ENCODE measurements around the gene GALNT1.
"Not testable (repeated sequence)": the region's sequence is repeated elsewhere in the genome, so short reads cannot be mapped to it uniquely, and the experiment has no call there.

GALNT1 gene

GRCh38 chr18:35581546-35581897, at the start of gene GALNT1:
TSS of gene GALNT1 (plus strand) at chr18:35581740. CDS start at chr18:35654663, 72,923 bp downstream.
- Mint-ChIP-seq H3K4me3 (peak within 1 kb of the TSS; percentile 85), H3K27ac (peak within 1 kb of the TSS; percentile 81), H3K9me3 (peaks cover 2% of the 10 kb centered on the region), H3K4me1 (peaks cover 28% of the 10 kb centered on the region), H3K36me3 (peaks cover 10% of the 10 kb centered on the region), H3K27me3 (no peaks in the 10 kb centered on the region)
- ATAC-seq (ENCODE audit: low read depth) (peak; percentile 37), DNase-seq (ENCODE audit: low spot score in 2 of 2) (no peak)

- Mint-ChIP-seq H3K9me3 (peaks cover 9% of the 10 kb centered on the region), H3K27me3 (peaks cover under 1% of the 10 kb centered on the region)
- no peak for ATAC-seq (ENCODE audit: low read depth)
Observed at GRCh38 chr18:35533916-35534405, 47.6 kb upstream of the GALNT1 start.

DNA sequence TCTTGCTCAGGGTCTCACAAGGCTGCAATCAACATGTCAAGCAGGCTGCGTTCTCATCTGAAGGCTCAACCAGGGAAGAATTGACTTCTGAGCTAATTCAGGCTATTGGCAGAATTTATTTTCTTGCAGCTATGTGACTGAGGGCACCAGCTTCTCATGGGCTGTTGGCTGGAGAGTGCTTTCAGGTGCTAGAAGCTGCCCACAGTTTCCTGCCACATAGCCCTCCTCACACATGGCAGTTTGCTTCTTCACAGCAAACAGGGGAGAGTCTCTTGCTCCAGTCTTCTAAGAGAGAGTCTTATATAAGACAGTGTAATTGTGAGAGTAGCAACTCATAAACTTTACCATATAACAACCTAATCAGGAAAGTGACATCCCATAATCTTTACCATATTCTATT, 46.2 kb upstream of the GALNT1 start:
- H3K27ac Mint-ChIP-seq = no peak overlapping the region
- DNase-seq (ENCODE audit: low spot score in 2 of 2) (no peak), ATAC-seq (ENCODE audit: low read depth) (no peak)
- H3K27me3 Mint-ChIP-seq = no peaks in the 10 kb centered on the region
- H3K4me1 Mint-ChIP-seq = no peaks in the 10 kb centered on the region
- peaks cover 7% of the 10 kb centered on the region for H3K9me3 Mint-ChIP-seq
- peaks cover 4% of the 10 kb centered on the region for H3K36me3 Mint-ChIP-seq
- no peak overlapping the region for H3K4me3 Mint-ChIP-seq

More at GRCh38 chr18:35533916-35534405, 47.6 kb upstream of the GALNT1 start:
- DNase-seq (ENCODE audit: low spot score in 2 of 2) = no peak
- Mint-ChIP-seq H3K4me1 (no peaks in the 10 kb centered on the region), H3K36me3 (peaks cover 4% of the 10 kb centered on the region), H3K4me3 (no peak overlapping the region), H3K27ac (no peak overlapping the region)

- Mint-ChIP-seq H3K4me3 (no peak overlapping the region), H3K4me1 (no peaks in the 10 kb centered on the region), H3K27me3 (peaks cover 3% of the 10 kb centered on the region), H3K27ac (no peak overlapping the region), H3K9me3 (peaks cover 6% of the 10 kb centered on the region), H3K36me3 (peaks cover 2% of the 10 kb centered on the region)
- ATAC-seq (ENCODE audit: low read depth) (no peak), DNase-seq (ENCODE audit: low spot score in 2 of 2) (no peak)
Observed at GRCh38 chr18:35542356-35542755, 39.2 kb upstream of the GALNT1 start.

GRCh38 chr18:35547008-35547605, 34.4 kb upstream of the GALNT1 start:
- Mint-ChIP-seq H3K27ac (no peak overlapping the region), H3K27me3 (peaks cover 3% of the 10 kb centered on the region), H3K9me3 (peaks cover 3% of the 10 kb centered on the region), H3K4me1 (no peaks in the 10 kb centered on the region), H3K36me3 (no peaks in the 10 kb centered on the region), H3K4me3 (no peak overlapping the region)
- no peak for DNase-seq (ENCODE audit: low spot score in 2 of 2)
- no peak for ATAC-seq (ENCODE audit: low read depth)

- Mint-ChIP-seq H3K4me1 (no peaks in the 10 kb centered on the region), H3K36me3 (no peaks in the 10 kb centered on the region), H3K9me3 (no peaks in the 10 kb centered on the region)
Observed at GRCh38 chr18:35549564-35549963, 32.0 kb upstream of the GALNT1 start.

GRCh38 chr18:35553300-35553699, 28.2 kb upstream of the GALNT1 start:
- Mint-ChIP-seq H3K27me3 (no peaks in the 10 kb centered on the region), H3K4me1 (no peaks in the 10 kb centered on the region), H3K27ac (no peak overlapping the region), H3K9me3 (no peaks in the 10 kb centered on the region), H3K4me3 (no peak overlapping the region), H3K36me3 (no peaks in the 10 kb centered on the region)
- DNase-seq (ENCODE audit: low spot score in 2 of 2) = no peak
- ATAC-seq (ENCODE audit: low read depth) = no peak

More at GRCh38 chr18:35549564-35549963, 32.0 kb upstream of the GALNT1 start:
- Mint-ChIP-seq H3K4me3 (no peak overlapping the region), H3K27me3 (peaks cover 3% of the 10 kb centered on the region), H3K27ac (no peak overlapping the region)
- no peak for ATAC-seq (ENCODE audit: low read depth)
- no peak for DNase-seq (ENCODE audit: low spot score in 2 of 2)

DNA sequence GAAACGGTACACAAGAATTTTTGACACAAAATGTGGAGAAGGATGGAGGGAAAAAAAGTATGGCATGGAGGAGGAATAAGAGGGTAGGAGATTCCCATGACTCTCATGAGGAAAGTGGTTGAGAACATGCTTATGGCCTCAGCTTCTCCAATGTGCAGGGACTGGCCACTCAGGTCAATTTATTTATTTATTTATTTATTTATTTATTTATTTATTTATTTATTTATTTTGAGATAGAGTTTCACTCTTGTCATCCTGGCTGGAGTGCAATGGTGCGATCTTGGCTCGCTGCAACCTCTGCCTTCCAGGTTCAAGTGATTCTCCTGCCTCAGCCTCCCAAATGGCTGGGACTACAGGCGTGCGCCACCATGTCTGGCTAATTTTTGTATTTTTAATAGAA, 26.0 kb upstream of the GALNT1 start:
- H3K27ac Mint-ChIP-seq; H3K4me1 Mint-ChIP-seq; H3K9me3 Mint-ChIP-seq; DNase-seq (ENCODE audit: low spot score in 2 of 2); H3K27me3 Mint-ChIP-seq; H3K36me3 Mint-ChIP-seq; ATAC-seq (ENCODE audit: low read depth); H3K4me3 Mint-ChIP-seq: not testable (repeated sequence)

GRCh38 chr18:35559867-35560266, 21.7 kb upstream of the GALNT1 start:
- Mint-ChIP-seq H3K4me1 (peaks cover 6% of the 10 kb centered on the region), H3K36me3 (no peaks in the 10 kb centered on the region), H3K9me3 (no peaks in the 10 kb centered on the region), H3K27me3 (no peaks in the 10 kb centered on the region), H3K27ac (no peak overlapping the region), H3K4me3 (no peak overlapping the region)
- DNase-seq (ENCODE audit: low spot score in 2 of 2) = no peak
- ATAC-seq (ENCODE audit: low read depth) = no peak

- H3K9me3 Mint-ChIP-seq = no peaks in the 10 kb centered on the region
- H3K4me1 Mint-ChIP-seq = peaks cover 12% of the 10 kb centered on the region
- no peak for DNase-seq (ENCODE audit: low spot score in 2 of 2)
- peak overlapping the region; percentile 79 for H3K4me3 Mint-ChIP-seq
- no peaks in the 10 kb centered on the region for H3K27me3 Mint-ChIP-seq
- peak overlapping the region; percentile 90 for H3K27ac Mint-ChIP-seq
- ATAC-seq (ENCODE audit: low read depth) = peak; percentile 61
- H3K36me3 Mint-ChIP-seq = no peaks in the 10 kb centered on the region
Observed at GRCh38 chr18:35564795-35565453, 16.6 kb upstream of the GALNT1 start.

DNA sequence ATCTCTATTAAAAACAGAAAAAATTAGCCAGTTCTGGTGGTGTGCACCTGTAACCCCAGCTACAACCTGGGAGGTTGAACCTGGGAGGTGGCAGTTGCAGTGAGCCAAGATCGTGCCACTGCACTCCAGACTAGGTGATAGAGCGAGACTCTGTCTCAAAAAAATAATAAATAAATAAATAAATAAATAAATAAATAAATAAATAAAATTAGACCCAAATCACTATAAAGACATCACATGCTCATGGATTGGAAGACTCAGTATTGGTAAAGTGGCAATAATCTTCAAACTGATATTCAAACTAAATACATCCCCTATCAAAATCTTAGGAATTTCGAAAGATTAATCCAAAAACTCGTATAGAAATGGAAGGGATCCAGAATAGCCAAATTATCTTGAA, 15.5 kb upstream of the GALNT1 start:
- ATAC-seq (ENCODE audit: low read depth) (no peak), DNase-seq (ENCODE audit: low spot score in 2 of 2) (no peak)
- no peak overlapping the region for H3K4me3 Mint-ChIP-seq
- H3K36me3 Mint-ChIP-seq = no peaks in the 10 kb centered on the region
- H3K4me1 Mint-ChIP-seq = peaks cover 12% of the 10 kb centered on the region
- H3K9me3 Mint-ChIP-seq = no peaks in the 10 kb centered on the region
- no peak overlapping the region for H3K27ac Mint-ChIP-seq
- H3K27me3 Mint-ChIP-seq = no peaks in the 10 kb centered on the region

DNA sequence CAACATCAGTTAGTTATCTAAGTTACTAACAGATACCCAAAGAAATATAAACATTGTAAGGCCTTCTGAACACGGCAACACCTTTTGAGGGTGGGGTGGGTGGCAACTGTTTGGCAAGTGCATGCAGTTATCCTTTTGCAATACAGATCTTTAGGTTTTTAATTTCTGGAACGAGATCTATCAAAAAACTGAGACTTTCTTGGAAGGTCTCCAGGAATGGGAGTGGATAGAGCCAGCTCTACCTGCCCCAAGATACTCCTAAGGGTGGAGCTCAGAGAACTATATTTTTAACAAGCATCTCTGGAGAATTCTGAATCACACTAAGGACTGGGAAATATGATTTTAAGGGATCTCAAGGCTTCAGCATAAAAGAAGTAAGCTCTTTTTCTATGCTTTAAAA, 11.4 kb upstream of the GALNT1 start:
- DNase-seq (ENCODE audit: low spot score in 2 of 2) = no peak
- H3K36me3 Mint-ChIP-seq = no peaks in the 10 kb centered on the region
- no peak overlapping the region for H3K27ac Mint-ChIP-seq
- no peak overlapping the region for H3K4me3 Mint-ChIP-seq
- H3K4me1 Mint-ChIP-seq = peaks cover 6% of the 10 kb centered on the region
- no peaks in the 10 kb centered on the region for H3K27me3 Mint-ChIP-seq
- ATAC-seq (ENCODE audit: low read depth) = no peak
- no peaks in the 10 kb centered on the region for H3K9me3 Mint-ChIP-seq

- Mint-ChIP-seq H3K4me1 (peaks cover 4% of the 10 kb centered on the region), H3K36me3 (no peaks in the 10 kb centered on the region), H3K27me3 (no peaks in the 10 kb centered on the region), H3K4me3 (no peak overlapping the region), H3K27ac (no peak overlapping the region), H3K9me3 (peaks cover 3% of the 10 kb centered on the region)
- DNase-seq (ENCODE audit: low spot score in 2 of 2) = no peak
- ATAC-seq (ENCODE audit: low read depth) = no peak
Observed at GRCh38 chr18:35571138-35571537, 10.4 kb upstream of the GALNT1 start.

GRCh38 chr18:35572644-35573043, 8.9 kb upstream of the GALNT1 start:
- Mint-ChIP-seq H3K36me3 (peaks cover 2% of the 10 kb centered on the region), H3K27ac (no peak overlapping the region), H3K27me3 (no peaks in the 10 kb centered on the region), H3K4me3 (no peak overlapping the region), H3K4me1 (peaks cover 4% of the 10 kb centered on the region), H3K9me3 (peaks cover 6% of the 10 kb centered on the region)
- no peak for ATAC-seq (ENCODE audit: low read depth)
- no peak for DNase-seq (ENCODE audit: low spot score in 2 of 2)

DNA sequence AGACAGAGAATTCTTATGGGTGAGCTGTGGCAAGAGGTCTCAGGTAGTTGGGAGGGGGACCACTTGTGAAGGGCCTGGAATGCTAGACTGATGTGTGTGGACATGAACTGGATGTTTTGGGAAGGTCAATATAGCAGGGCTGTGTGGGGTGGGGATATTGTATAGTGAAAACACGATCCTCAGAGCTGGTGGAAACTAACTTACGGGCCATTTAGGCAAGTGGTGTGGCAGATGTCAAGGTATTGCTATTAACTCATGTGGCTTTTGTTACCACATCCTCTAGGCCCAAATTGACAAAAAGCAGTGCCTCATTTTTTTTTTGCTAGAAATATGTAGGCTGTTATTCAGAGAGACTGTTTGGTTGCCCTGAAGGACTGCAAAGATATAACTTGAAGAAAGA, 8.0 kb upstream of the GALNT1 start:
- no peak overlapping the region for H3K4me3 Mint-ChIP-seq
- ATAC-seq (ENCODE audit: low read depth) (no peak), DNase-seq (ENCODE audit: low spot score in 2 of 2) (no peak)
- peaks cover 6% of the 10 kb centered on the region for H3K9me3 Mint-ChIP-seq
- H3K27ac Mint-ChIP-seq = no peak overlapping the region
- peaks cover 2% of the 10 kb centered on the region for H3K36me3 Mint-ChIP-seq
- no peaks in the 10 kb centered on the region for H3K27me3 Mint-ChIP-seq
- H3K4me1 Mint-ChIP-seq = peaks cover 4% of the 10 kb centered on the region
